ENCODE data around the gene FOXK1.

The FOXK1 gene

GRCh38 chr7:4774007-4774406, 91.9 kb downstream of the FOXK1 start:
- H3K27me3 Mint-ChIP-seq: no peaks in the 10 kb centered on the region
- DNase-seq (ENCODE audit: low spot score in 2 of 2) (no peak), ATAC-seq (replicated peaks; ENCODE audit: extremely low read depth, poor library complexity, severe bottlenecking) (no peak)
- no peaks in the 10 kb centered on the region for H3K9me3 Mint-ChIP-seq
- peaks cover 18% of the 10 kb centered on the region for H3K36me3 Mint-ChIP-seq (ENCODE audit: insufficient read depth)
- H3K4me3 Mint-ChIP-seq: peak overlapping the region; percentile 99
- H3K4me1 Mint-ChIP-seq: peaks cover 43% of the 10 kb centered on the region
- H3K27ac Mint-ChIP-seq (ENCODE audit: low read depth): peak overlapping the region; percentile 99

GRCh38 chr7:4774658-4775249, 92.7 kb downstream of the FOXK1 start:
- no peak for DNase-seq (ENCODE audit: low spot score in 2 of 2)
- no peaks in the 10 kb centered on the region for H3K27me3 Mint-ChIP-seq
- peaks cover 43% of the 10 kb centered on the region for H3K4me1 Mint-ChIP-seq

GRCh38 chr7:4775250-4775847, 93.3 kb downstream of the FOXK1 start, which contains the start of gene AP5Z1:
TSS of gene AP5Z1 (plus strand) at chr7:4775623. CDS start at chr7:4775716, 93 bp downstream.
- Mint-ChIP-seq H3K4me3 (peak within 1 kb of the TSS; percentile 99), H3K36me3 (ENCODE audit: insufficient read depth) (peaks cover 18% of the 10 kb centered on the region), H3K27ac (ENCODE audit: low read depth) (peak within 1 kb of the TSS; percentile 99), H3K27me3 (no peaks in the 10 kb centered on the region), H3K4me1 (peaks cover 43% of the 10 kb centered on the region), H3K9me3 (no peaks in the 10 kb centered on the region)
- DNase-seq (ENCODE audit: low spot score in 2 of 2): peak; percentile 88 to 93
- peak; percentile 87 for ATAC-seq (replicated peaks; ENCODE audit: extremely low read depth, poor library complexity, severe bottlenecking)

More at GRCh38 chr7:4774658-4775249, 92.7 kb downstream of the FOXK1 start:
- H3K9me3 Mint-ChIP-seq: no peaks in the 10 kb centered on the region
- H3K36me3 Mint-ChIP-seq (ENCODE audit: insufficient read depth): peaks cover 18% of the 10 kb centered on the region
- H3K27ac Mint-ChIP-seq (ENCODE audit: low read depth): peak overlapping the region; percentile 99
- peak; percentile 12 for ATAC-seq (replicated peaks; ENCODE audit: extremely low read depth, poor library complexity, severe bottlenecking)
- peak overlapping the region; percentile 99 for H3K4me3 Mint-ChIP-seq

GRCh38 chr7:4775848-4776623, 93.9 kb downstream of the FOXK1 start:
- H3K4me3 Mint-ChIP-seq: peak overlapping the region; percentile 99
- H3K4me1 Mint-ChIP-seq: peaks cover 38% of the 10 kb centered on the region

GRCh38 chr7:4779118-4779517, 97.0 kb downstream of the FOXK1 start:
- Mint-ChIP-seq H3K4me3 (no peak overlapping the region), H3K27ac (ENCODE audit: low read depth) (no peak overlapping the region), H3K9me3 (no peaks in the 10 kb centered on the region)

More at GRCh38 chr7:4775848-4776623, 93.9 kb downstream of the FOXK1 start:
- Mint-ChIP-seq H3K9me3 (no peaks in the 10 kb centered on the region), H3K27me3 (no peaks in the 10 kb centered on the region), H3K36me3 (ENCODE audit: insufficient read depth) (peaks cover 21% of the 10 kb centered on the region), H3K27ac (ENCODE audit: low read depth) (peak overlapping the region; percentile 99)
- peak; percentile 59 for ATAC-seq (replicated peaks; ENCODE audit: extremely low read depth, poor library complexity, severe bottlenecking)
- DNase-seq (ENCODE audit: low spot score in 2 of 2): peak; percentile 47 to 69

GRCh38 chr7:4781366-4782069, 99.4 kb downstream of the FOXK1 start:
- DNase-seq (ENCODE audit: low spot score in 2 of 2): no peak
- Mint-ChIP-seq H3K9me3 (no peaks in the 10 kb centered on the region), H3K4me1 (peaks cover 17% of the 10 kb centered on the region), H3K4me3 (no peak overlapping the region), H3K27ac (ENCODE audit: low read depth) (no peak overlapping the region), H3K27me3 (no peaks in the 10 kb centered on the region), H3K36me3 (ENCODE audit: insufficient read depth) (peaks cover 30% of the 10 kb centered on the region)
- ATAC-seq (replicated peaks; ENCODE audit: extremely low read depth, poor library complexity, severe bottlenecking): no peak

More at GRCh38 chr7:4779118-4779517, 97.0 kb downstream of the FOXK1 start:
- no peak for ATAC-seq (replicated peaks; ENCODE audit: extremely low read depth, poor library complexity, severe bottlenecking)
- H3K36me3 Mint-ChIP-seq (ENCODE audit: insufficient read depth): peaks cover 35% of the 10 kb centered on the region
- H3K27me3 Mint-ChIP-seq: no peaks in the 10 kb centered on the region
- peaks cover 37% of the 10 kb centered on the region for H3K4me1 Mint-ChIP-seq
- DNase-seq (ENCODE audit: low spot score in 2 of 2): no peak

GRCh38 chr7:4782333-4783291, 100.5 kb downstream of the FOXK1 start:
- H3K27ac Mint-ChIP-seq (ENCODE audit: low read depth): no peak overlapping the region
- peaks cover 9% of the 10 kb centered on the region for H3K4me1 Mint-ChIP-seq
- ATAC-seq (replicated peaks; ENCODE audit: extremely low read depth, poor library complexity, severe bottlenecking) (no peak), DNase-seq (ENCODE audit: low spot score in 2 of 2) (no peak)
- no peak overlapping the region for H3K4me3 Mint-ChIP-seq
- H3K36me3 Mint-ChIP-seq (ENCODE audit: insufficient read depth): peaks cover 32% of the 10 kb centered on the region
- no peaks in the 10 kb centered on the region for H3K27me3 Mint-ChIP-seq
- H3K9me3 Mint-ChIP-seq: no peaks in the 10 kb centered on the region

GRCh38 chr7:4783292-4783652, 101.2 kb downstream of the FOXK1 start:
- H3K36me3 Mint-ChIP-seq (ENCODE audit: insufficient read depth): peaks cover 32% of the 10 kb centered on the region
- H3K27me3 Mint-ChIP-seq: no peaks in the 10 kb centered on the region
- DNase-seq (ENCODE audit: low spot score in 2 of 2) (no peak), ATAC-seq (replicated peaks; ENCODE audit: extremely low read depth, poor library complexity, severe bottlenecking) (no peak)
- peaks cover 3% of the 10 kb centered on the region for H3K4me1 Mint-ChIP-seq
- no peak overlapping the region for H3K27ac Mint-ChIP-seq (ENCODE audit: low read depth)
- no peak overlapping the region for H3K4me3 Mint-ChIP-seq
- no peaks in the 10 kb centered on the region for H3K9me3 Mint-ChIP-seq

- Mint-ChIP-seq H3K27ac (ENCODE audit: low read depth) (no peak overlapping the region), H3K4me3 (no peak overlapping the region), H3K27me3 (no peaks in the 10 kb centered on the region), H3K36me3 (ENCODE audit: insufficient read depth) (peaks cover 33% of the 10 kb centered on the region), H3K4me1 (no peaks in the 10 kb centered on the region), H3K9me3 (no peaks in the 10 kb centered on the region)
- DNase-seq (ENCODE audit: low spot score in 2 of 2) (no peak), ATAC-seq (replicated peaks; ENCODE audit: extremely low read depth, poor library complexity, severe bottlenecking) (no peak)
Measured at GRCh38 chr7:4783762-4784351, 101.8 kb downstream of the FOXK1 start.

GRCh38 chr7:4784799-4785198, 102.7 kb downstream of the FOXK1 start:
- no peaks in the 10 kb centered on the region for H3K9me3 Mint-ChIP-seq
- H3K4me3 Mint-ChIP-seq: no peak overlapping the region
- ATAC-seq (replicated peaks; ENCODE audit: extremely low read depth, poor library complexity, severe bottlenecking) (no peak), DNase-seq (ENCODE audit: low spot score in 2 of 2) (no peak)
- no peaks in the 10 kb centered on the region for H3K27me3 Mint-ChIP-seq
- peaks cover 33% of the 10 kb centered on the region for H3K36me3 Mint-ChIP-seq (ENCODE audit: insufficient read depth)
- H3K4me1 Mint-ChIP-seq: no peaks in the 10 kb centered on the region
- H3K27ac Mint-ChIP-seq (ENCODE audit: low read depth): no peak overlapping the region

- no peaks in the 10 kb centered on the region for H3K27me3 Mint-ChIP-seq
- DNase-seq (ENCODE audit: low spot score in 2 of 2): no peak
- peaks cover 34% of the 10 kb centered on the region for H3K36me3 Mint-ChIP-seq (ENCODE audit: insufficient read depth)
- no peak for ATAC-seq (replicated peaks; ENCODE audit: extremely low read depth, poor library complexity, severe bottlenecking)
- H3K9me3 Mint-ChIP-seq: no peaks in the 10 kb centered on the region
- H3K4me1 Mint-ChIP-seq: no peaks in the 10 kb centered on the region
- H3K27ac Mint-ChIP-seq (ENCODE audit: low read depth): no peak overlapping the region
- no peak overlapping the region for H3K4me3 Mint-ChIP-seq
Measured at GRCh38 chr7:4785371-4785770, 103.3 kb downstream of the FOXK1 start.
